ENCODE data around the gene PABPN1. TPM values are rescaled to one million over a fixed set of nuclear protein-coding genes. Genes with fewer than 3 reads are reported as not detected.
A peak's percentile ranks its signal among the peaks of the same experiment; 100 is the strongest.

The PABPN1 gene
- total and polyA plus RNA-seq, 9 of the 15 experiments (the other 6 are each of a cell fraction or from before 2014, with no cell fraction given): 32.6 to 388 (median 178) TPM

GRCh38 chr14:23301288-23301968, 19.8 kb upstream of the PABPN1 start (continued):
- TF ChIP-seq SNIP1 (IDR thresholded peaks at IDR 0.05; ENCODE audit: low read depth) (no peak), ZNF561 (CRISPR knock-in tag; conservative IDR thresholded peaks at IDR 0.05) (no peak), WHSC1 (IDR thresholded peaks at IDR 0.05; ENCODE audit: low read length) (no peak), ZNF217 (CRISPR knock-in tag; IDR thresholded peaks at IDR 0.05) (no peak), MGA (IDR thresholded peaks at IDR 0.05) (no peak), ZNF589 (CRISPR knock-in tag; IDR thresholded peaks at IDR 0.05; ENCODE audit: low read depth) (no peak; the same call in 1 of the 2 replicates), NR2F6 (CRISPR knock-in tag; IDR thresholded peaks at IDR 0.05) (no peak), USF2 (CRISPR knock-in tag; IDR thresholded peaks at IDR 0.05) (peak; percentile 85), HIVEP1 (CRISPR knock-in tag; IDR thresholded peaks at IDR 0.05) (no peak), NFXL1 (CRISPR knock-in tag; IDR thresholded peaks at IDR 0.05) (no peak), ZNF24 (IDR thresholded peaks at IDR 0.05) (peak; percentile 83), ZSCAN29 (IDR thresholded peaks at IDR 0.05) (no peak; the same call in 1 of the 2 replicates), ZNF324 (CRISPR knock-in tag; IDR thresholded peaks at IDR 0.05) (no peak)
- TF ChIP-seq, protein P1, sequence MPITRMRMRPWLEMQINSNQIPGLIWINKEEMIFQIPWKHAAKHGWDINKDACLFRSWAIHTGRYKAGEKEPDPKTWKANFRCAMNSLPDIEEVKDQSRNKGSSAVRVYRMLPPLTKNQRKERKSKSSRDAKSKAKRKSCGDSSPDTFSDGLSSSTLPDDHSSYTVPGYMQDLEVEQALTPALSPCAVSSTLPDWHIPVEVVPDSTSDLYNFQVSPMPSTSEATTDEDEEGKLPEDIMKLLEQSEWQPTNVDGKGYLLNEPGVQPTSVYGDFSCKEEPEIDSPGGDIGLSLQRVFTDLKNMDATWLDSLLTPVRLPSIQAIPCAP (CRISPR knock-in tag; IDR thresholded peaks at IDR 0.05; ENCODE audit: borderline replicate concordance): no peak
- TF ChIP-seq, protein P2, sequence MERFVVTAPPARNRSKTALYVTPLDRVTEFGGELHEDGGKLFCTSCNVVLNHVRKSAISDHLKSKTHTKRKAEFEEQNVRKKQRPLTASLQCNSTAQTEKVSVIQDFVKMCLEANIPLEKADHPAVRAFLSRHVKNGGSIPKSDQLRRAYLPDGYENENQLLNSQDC (CRISPR knock-in tag; IDR thresholded peaks at IDR 0.05): no peak
- TF ChIP-seq, protein P3, sequence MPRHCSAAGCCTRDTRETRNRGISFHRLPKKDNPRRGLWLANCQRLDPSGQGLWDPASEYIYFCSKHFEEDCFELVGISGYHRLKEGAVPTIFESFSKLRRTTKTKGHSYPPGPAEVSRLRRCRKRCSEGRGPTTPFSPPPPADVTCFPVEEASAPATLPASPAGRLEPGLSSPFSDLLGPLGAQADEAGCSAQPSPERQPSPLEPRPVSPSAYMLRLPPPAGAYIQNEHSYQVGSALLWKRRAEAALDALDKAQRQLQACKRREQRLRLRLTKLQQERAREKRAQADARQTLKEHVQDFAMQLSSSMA (CRISPR knock-in tag; IDR thresholded peaks at IDR 0.05): no peak

Data from K562 (cell line).